HEK293 (cell line): ENCODE results near the gene IQCH.

Experiments
- BCL11A ChIP-seq: fragments of 450-650 bp; formaldehyde crosslinking; IDR thresholded peaks from 2 replicates; pipeline ENCODE4 v1.5.1; 2016; ENCODE audit warnings: low read depth, missing biosample characterization, missing genetic modification characterization
- OSR2 ChIP-seq: fragments of 450-650 bp; formaldehyde crosslinking; IDR thresholded peaks from 2 replicates; pipeline ENCODE4 v1.5.1; 2016; ENCODE audit warnings: missing biosample characterization, missing genetic modification characterization
- ZBTB7A ChIP-seq: fragments of 450-650 bp; formaldehyde crosslinking; IDR thresholded peaks from 2 replicates; pipeline ENCODE4 v1.5.1; 2016; ENCODE audit warnings: low read depth, missing biosample characterization, missing genetic modification characterization
- ZNF121 ChIP-seq: fragments of 450-650 bp; formaldehyde crosslinking; IDR thresholded peaks from 2 replicates; pipeline ENCODE4 v1.5.1; 2016; ENCODE audit warnings: missing biosample characterization, missing genetic modification characterization
- ZNF311 ChIP-seq: fragments of 450-650 bp; formaldehyde crosslinking; IDR thresholded peaks from 2 replicates; pipeline ENCODE4 v1.5.1; 2017; ENCODE audit warnings: missing biosample characterization, missing genetic modification characterization, borderline replicate concordance
- ZNF391 ChIP-seq: fragments of 450-650 bp; formaldehyde crosslinking; IDR thresholded peaks from 2 replicates; pipeline ENCODE4 v1.5.1; 2016; ENCODE audit warnings: low read depth, missing biosample characterization, missing genetic modification characterization, borderline replicate concordance
- ZNF416 ChIP-seq: fragments of 450-650 bp; formaldehyde crosslinking; IDR thresholded peaks from 2 replicates; pipeline ENCODE4 v1.5.1; 2016; ENCODE audit warnings: missing biosample characterization, missing genetic modification characterization
- ZNF654 ChIP-seq: fragments of 450-650 bp; formaldehyde crosslinking; IDR thresholded peaks from 2 replicates; pipeline ENCODE4 v1.5.1; 2016; ENCODE audit warnings: low read depth, missing biosample characterization, missing genetic modification characterization
- ZNF747 ChIP-seq: fragments of 450-650 bp; formaldehyde crosslinking; IDR thresholded peaks from 2 replicates; pipeline ENCODE4 v1.5.1; 2016; ENCODE audit warnings: missing biosample characterization, missing genetic modification characterization
- ZNF768 ChIP-seq: fragments of 450-650 bp; formaldehyde crosslinking; IDR thresholded peaks from 2 replicates; pipeline ENCODE4 v1.5.1; 2018; ENCODE audit warnings: missing biosample characterization, mild to moderate bottlenecking, missing genetic modification characterization
- TF ChIP-seq, protein P1 (sequence below): fragments of 450-650 bp; formaldehyde crosslinking; IDR thresholded peaks from 2 replicates; pipeline ENCODE4 v1.5.1; 2016; ENCODE audit warnings: missing biosample characterization, missing genetic modification characterization
- TF ChIP-seq, protein P2 (sequence below): fragments of 450-650 bp; formaldehyde crosslinking; IDR thresholded peaks from 2 replicates; pipeline ENCODE4 v1.5.1; 2017; ENCODE audit warnings: missing biosample characterization, missing genetic modification characterization
- TF ChIP-seq, protein P3 (sequence below): fragments of 450-650 bp; formaldehyde crosslinking; IDR thresholded peaks from 2 replicates; pipeline ENCODE4 v1.5.1; 2016; ENCODE audit warnings: missing biosample characterization, missing genetic modification characterization
- TF ChIP-seq, protein P4 (sequence below): fragments of 450-650 bp; formaldehyde crosslinking; IDR thresholded peaks from 2 replicates; pipeline ENCODE4 v1.5.1; 2016; ENCODE audit warnings: missing biosample characterization, missing genetic modification characterization, low read depth

DNA sequence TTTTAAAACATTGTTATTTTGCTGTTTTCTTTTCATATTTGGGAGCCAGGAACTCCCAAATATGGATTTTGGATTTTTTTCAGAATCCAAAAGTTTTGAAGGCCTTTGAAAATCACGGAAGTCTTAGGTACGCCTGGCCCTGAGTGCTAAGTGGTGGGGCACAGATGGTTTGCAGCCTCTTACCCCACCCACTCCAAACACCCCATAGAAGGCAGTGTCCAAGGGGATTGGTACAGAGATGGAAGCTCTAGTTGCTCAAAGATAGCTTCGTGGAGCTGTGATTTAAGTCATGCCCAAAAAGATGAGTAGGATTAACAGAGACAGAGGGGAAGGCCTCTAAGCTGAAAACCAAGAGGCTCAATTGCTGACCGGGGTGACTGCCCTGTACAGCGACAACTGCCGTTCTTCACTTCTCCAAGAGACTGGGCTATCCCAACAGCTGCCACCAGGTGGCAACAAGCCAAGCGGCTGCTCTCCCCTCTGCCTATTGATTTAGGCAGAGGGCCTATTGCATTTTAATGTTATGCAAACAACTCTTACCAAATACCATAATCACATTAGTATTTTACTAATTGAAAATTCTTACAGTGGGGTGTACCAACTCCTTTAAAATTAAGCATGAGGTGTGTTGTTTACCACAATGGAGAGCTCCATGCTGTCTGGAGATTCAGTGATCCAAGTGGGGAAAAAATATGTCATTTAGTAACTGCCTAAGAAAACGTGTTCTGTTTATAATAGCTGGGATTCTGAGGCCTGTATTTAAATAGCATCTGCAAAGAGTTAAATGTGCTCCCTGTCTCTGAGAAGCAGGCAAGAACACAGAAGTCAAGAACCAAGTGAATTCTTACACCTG, 202.3 kb downstream of the IQCH start:
- no peak for TF ChIP-seq ZBTB7A (tag by site-specific recombination)
- TF ChIP-seq, protein P1, sequence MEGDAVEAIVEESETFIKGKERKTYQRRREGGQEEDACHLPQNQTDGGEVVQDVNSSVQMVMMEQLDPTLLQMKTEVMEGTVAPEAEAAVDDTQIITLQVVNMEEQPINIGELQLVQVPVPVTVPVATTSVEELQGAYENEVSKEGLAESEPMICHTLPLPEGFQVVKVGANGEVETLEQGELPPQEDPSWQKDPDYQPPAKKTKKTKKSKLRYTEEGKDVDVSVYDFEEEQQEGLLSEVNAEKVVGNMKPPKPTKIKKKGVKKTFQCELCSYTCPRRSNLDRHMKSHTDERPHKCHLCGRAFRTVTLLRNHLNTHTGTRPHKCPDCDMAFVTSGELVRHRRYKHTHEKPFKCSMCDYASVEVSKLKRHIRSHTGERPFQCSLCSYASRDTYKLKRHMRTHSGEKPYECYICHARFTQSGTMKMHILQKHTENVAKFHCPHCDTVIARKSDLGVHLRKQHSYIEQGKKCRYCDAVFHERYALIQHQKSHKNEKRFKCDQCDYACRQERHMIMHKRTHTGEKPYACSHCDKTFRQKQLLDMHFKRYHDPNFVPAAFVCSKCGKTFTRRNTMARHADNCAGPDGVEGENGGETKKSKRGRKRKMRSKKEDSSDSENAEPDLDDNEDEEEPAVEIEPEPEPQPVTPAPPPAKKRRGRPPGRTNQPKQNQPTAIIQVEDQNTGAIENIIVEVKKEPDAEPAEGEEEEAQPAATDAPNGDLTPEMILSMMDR (tag by site-specific recombination) = peak; percentile 76
- TF ChIP-seq ZNF654 (tag by site-specific recombination) = peak; percentile 60
- TF ChIP-seq, protein P2, sequence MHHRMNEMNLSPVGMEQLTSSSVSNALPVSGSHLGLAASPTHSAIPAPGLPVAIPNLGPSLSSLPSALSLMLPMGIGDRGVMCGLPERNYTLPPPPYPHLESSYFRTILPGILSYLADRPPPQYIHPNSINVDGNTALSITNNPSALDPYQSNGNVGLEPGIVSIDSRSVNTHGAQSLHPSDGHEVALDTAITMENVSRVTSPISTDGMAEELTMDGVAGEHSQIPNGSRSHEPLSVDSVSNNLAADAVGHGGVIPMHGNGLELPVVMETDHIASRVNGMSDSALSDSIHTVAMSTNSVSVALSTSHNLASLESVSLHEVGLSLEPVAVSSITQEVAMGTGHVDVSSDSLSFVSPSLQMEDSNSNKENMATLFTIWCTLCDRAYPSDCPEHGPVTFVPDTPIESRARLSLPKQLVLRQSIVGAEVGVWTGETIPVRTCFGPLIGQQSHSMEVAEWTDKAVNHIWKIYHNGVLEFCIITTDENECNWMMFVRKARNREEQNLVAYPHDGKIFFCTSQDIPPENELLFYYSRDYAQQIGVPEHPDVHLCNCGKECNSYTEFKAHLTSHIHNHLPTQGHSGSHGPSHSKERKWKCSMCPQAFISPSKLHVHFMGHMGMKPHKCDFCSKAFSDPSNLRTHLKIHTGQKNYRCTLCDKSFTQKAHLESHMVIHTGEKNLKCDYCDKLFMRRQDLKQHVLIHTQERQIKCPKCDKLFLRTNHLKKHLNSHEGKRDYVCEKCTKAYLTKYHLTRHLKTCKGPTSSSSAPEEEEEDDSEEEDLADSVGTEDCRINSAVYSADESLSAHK (tag by site-specific recombination) = no peak
- TF ChIP-seq ZNF121 (tag by site-specific recombination) = no peak
- TF ChIP-seq BCL11A (tag by site-specific recombination) = no peak
- no peak for TF ChIP-seq ZNF416 (tag by site-specific recombination)
- TF ChIP-seq, protein P3, sequence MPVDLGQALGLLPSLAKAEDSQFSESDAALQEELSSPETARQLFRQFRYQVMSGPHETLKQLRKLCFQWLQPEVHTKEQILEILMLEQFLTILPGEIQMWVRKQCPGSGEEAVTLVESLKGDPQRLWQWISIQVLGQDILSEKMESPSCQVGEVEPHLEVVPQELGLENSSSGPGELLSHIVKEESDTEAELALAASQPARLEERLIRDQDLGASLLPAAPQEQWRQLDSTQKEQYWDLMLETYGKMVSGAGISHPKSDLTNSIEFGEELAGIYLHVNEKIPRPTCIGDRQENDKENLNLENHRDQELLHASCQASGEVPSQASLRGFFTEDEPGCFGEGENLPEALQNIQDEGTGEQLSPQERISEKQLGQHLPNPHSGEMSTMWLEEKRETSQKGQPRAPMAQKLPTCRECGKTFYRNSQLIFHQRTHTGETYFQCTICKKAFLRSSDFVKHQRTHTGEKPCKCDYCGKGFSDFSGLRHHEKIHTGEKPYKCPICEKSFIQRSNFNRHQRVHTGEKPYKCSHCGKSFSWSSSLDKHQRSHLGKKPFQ (tag by site-specific recombination) = no peak
- no peak for TF ChIP-seq OSR2 (tag by site-specific recombination)
- no peak for TF ChIP-seq ZNF391 (tag by site-specific recombination)
- TF ChIP-seq, protein P4, sequence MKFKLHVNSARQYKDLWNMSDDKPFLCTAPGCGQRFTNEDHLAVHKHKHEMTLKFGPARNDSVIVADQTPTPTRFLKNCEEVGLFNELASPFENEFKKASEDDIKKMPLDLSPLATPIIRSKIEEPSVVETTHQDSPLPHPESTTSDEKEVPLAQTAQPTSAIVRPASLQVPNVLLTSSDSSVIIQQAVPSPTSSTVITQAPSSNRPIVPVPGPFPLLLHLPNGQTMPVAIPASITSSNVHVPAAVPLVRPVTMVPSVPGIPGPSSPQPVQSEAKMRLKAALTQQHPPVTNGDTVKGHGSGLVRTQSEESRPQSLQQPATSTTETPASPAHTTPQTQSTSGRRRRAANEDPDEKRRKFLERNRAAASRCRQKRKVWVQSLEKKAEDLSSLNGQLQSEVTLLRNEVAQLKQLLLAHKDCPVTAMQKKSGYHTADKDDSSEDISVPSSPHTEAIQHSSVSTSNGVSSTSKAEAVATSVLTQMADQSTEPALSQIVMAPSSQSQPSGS (tag by site-specific recombination) = no peak
- TF ChIP-seq ZNF768 (tag by site-specific recombination) = no peak
- no peak for TF ChIP-seq ZNF747 (tag by site-specific recombination)
- no peak for TF ChIP-seq ZNF311 (tag by site-specific recombination)
